Stimulated activated CD8-positive, alpha-beta memory T cell treated with anti-CD3 and anti-CD28 coated beads, Interleukin-7, amount 100 ng/mL, for 48 hours (primary cell): Measurements from ENCODE around the gene PMP22.
"Not testable (repeated sequence)": the region's sequence is repeated elsewhere in the genome, so short reads cannot be mapped to it uniquely, and the experiment has no call there.

Source experiments
- DNase-seq, 2 donors: peaks; one replicate each; pipeline ENCODE4 v3.0.0-alpha.2; 2020; ENCODE audit warnings: low read depth in 1 of 2; ENCODE audit errors: extremely low read depth in 1 of 2

Gene PMP22

DNA sequence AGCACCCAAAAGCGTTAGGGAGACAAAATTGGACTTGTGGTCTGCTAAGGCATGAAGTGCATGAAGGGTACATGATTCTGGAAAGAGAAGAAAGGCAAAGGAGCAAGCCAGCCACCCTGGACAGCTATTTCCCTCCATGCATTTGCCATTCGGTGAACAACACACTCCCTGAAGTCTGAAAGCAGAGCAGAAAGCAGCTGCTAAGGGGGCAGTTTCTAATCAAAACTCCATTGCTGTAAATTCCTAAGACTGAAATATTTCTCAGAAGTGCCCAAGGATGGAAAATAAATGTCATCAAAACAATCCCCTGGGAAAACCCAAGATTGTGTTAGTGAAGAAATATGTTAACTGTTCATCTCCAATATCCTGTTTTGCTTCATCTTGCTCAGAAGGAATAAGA, 44.3 kb downstream of the PMP22 start:
- DNase-seq, result no peak

DNA sequence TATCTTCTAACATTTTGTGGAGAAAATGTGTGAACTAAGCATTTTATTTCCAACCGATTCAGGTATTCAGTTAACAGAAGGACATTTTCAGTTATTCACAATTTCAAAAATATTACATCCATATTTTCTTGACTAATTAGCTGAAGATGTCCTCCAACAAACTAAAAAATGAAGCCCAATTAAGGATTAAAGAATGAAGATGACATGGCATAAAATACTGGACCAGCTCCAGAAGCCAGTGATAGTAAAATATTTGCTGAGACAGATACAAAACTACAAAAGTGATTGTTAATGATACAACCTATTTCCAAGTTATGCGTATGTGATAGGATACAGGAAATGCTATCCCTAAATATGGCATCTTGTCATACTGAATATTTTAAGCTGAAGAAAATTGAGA, 48.6 kb downstream of the PMP22 start:
- no peak for DNase-seq

DNA sequence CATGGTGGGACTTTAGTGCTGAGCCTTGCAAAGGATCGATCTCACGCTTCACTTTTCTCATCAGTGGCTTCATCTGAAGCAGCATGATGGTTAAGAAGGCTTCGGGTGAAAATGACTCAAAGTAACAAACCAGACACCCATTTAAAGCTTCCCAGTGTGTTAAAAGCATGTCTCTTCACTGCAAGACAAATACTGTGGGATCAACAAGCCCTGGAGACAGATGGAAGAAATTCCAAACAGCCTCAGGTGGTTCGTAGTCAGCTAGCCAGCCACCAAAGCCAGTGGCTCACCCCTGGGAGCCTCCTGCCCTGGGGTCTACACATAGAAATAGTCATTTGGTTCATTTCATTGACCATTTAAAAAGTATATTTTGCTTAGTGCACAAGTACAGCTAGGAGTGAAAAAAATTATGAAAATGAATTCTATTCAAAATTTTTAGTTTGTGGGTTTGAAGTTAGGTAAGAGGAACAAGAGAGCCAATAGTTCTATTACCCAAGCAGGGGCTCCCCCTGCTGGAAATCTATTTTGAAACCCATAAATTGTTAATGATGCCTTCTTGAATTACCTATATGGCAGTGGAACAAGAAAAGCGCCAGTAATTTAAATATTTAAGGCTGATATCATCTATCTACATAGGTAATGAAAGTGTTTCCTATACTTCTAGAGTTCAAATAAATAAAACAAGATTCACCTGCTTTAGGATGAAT, 51.6 kb downstream of the PMP22 start:
- no peak for DNase-seq

DNA sequence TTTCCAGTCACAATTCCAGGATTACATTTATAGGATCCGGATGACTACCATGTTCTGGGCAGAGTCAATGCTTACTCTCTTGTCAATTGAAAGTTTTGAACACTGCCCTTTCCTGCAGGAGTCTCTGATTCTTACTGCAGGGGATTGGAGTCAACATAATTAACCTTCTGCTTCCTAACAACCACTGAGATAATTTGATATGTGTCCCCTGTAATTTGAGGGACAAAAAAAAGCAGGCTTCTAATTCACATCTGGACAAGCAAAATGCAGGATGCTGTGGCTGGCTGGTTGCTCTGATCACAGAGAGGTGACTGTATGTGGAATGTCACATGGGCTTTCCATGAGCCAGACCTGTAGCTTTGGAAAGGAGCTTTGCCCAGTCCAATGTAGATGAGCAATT, 54.9 kb downstream of the PMP22 start:
- no peak for DNase-seq

DNA sequence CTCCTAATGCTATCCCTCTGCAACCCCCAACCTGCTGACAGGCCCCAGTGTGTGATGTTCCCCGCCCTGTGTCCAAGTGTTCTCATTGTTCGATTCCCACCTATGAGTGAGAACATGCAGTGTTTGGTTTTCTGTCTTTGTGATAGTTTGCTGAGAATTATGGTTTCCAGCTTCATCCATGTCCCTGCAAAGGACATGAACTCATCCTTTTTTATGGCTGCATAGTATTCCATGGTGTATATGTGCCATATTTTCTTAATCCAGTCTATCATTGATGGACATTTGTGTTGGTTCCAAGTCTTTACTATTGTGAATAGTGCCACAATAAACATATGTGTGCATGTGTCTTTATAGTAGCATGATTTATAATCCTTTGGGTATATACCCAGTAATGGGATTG, 62.1 kb downstream of the PMP22 start:
- not testable (repeated sequence) for DNase-seq

DNA sequence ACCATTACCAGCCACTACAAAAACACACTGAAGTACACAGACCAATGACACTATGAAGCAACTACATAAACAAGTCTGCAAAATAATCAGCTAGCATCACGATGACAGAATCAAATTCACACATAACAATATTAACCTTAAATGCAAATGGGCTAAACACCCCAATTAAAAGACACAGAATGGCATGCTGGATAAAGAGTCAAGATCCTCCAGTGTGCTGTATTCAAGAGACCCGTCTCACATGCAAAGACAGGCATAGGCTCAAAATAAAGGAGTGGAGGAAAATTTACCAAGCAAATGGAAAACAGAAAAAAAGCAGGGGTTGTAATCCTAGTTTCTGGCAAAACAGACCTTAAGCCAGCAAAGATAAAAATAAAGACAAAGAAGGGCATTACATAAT, 64.6 kb downstream of the PMP22 start:
- not testable (repeated sequence) for DNase-seq

DNA sequence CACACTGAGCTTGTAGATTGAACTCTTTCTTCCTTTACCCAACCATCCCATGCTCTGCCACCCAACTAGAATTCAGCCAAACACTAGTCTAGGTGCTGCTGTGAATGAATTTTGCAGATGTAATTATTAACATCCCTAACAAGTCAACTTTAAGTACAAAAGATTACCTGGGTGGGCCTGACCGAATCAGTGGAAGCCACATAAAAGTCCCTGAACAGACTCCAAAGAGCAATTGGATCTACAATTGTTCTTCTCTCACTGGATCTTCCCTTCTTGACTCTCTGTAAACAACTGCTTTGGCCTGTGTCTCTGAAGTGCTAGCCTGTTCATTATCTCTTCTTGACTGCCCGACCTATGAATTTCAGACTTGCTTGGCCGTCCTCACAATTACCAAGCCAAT, 67.9 kb downstream of the PMP22 start:
- no peak for DNase-seq

DNA sequence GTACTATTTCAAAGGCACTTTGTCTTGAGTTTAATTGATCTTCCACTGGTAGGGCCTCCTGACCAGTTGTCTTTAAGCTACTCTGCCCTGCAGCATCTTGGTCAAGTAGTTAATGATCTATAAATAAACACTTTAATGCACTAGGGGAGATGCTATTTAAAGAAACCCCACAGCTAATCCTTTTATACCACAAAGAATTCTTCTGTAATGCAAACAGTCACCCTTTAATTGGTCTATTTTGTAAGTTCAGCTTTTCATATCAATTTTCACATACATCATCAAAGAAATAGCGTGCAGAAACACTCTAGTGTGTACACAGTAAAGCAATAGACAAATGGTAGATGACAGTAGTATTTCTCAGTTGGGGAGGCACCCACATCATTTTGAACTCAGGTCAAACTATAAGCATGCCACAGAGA, 70.3 kb downstream of the PMP22 start:
- DNase-seq, result no peak

DNA sequence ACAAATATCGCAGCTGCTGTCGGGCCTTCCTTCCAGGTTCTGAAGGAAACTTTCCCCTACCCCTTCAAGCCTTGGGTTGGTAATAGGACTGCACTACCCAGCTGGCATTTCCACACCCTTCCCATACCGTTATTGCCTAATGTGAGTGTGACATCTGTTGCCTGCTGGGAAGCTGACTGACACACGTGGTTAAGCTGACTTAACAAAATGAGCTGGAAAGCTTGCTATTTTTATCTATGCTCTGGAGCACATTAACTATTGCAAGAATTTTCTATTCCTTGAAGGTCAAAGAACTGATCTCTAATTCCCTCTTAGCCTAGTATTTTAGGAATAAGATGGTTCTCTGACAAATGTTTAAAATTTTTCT, 79.5 kb downstream of the PMP22 start:
- no peak for DNase-seq

DNA sequence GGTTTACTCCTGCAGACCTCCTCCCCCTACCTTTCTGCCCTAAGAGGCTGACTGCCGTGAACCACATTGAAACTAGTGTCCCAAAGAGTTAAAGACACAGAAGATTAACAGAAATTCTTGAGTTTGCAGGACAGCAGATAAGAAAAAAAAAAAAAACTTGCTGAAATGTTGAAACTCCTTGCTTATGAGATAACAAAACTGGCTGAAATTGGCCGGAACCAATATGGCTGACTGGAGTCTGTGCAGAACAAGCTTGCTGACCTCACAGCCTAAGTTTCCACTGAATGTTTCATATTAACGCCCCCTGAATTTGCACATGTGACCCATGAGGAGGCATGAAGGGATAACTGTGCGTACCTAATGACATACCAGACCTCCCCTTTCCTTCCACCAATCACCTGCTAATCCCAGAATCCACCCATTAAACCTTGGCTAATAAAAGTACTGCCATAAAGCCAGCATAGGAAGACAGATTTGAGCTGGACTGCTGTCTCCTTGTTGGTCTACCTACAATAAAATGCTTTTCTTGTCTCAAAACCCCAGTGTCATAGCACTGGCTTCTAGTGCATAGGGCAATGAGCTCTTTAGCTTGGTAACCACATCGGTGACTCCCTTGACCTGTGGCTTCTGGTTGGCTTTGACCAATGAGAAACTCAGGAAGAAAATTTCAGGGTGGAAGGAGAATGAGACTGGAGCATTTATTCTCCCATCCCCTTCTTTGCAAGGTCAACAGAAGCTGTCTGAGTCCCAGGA, 80.1 kb downstream of the PMP22 start:
- DNase-seq, result no peak

DNA sequence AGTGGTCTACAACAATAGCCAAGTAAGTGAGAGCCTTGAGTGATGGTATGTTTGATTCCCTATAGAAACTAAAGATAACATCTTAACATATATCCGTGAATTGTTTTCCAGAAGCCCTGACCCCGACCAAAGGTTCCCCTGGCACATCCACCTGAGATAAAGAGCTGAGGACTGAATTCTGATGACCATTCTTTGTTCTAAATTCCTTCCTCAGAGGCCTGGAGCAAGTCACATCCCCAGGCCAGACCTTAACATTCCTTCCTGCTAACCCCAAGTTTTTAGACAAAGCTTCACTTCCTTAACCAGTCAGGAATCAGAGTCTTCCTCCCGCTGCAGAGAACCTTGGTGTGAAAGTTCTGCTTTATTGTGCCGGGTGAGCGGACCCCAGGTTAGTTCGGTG, 83.3 kb downstream of the PMP22 start:
- no peak for DNase-seq

DNA sequence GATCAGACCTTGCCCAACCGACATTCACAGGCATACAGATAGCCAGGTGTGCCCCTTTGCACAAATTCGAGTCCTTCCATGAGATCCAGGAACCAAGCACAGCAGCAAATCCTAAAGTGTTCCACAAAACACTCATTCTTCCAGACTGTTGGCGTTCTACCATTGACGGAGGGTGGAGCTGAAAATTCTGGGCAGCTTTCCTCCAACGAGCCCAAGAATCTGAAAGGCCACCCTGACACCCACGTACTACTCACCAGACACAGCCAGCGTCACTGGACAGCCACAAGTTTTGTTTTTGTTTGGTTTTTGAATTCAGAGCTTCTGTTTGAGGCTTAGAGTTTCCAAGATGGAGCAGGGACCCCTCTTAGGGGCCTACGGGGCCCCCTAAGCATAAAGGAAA, 83.8 kb downstream of the PMP22 start:
- DNase-seq, result no peak

DNA sequence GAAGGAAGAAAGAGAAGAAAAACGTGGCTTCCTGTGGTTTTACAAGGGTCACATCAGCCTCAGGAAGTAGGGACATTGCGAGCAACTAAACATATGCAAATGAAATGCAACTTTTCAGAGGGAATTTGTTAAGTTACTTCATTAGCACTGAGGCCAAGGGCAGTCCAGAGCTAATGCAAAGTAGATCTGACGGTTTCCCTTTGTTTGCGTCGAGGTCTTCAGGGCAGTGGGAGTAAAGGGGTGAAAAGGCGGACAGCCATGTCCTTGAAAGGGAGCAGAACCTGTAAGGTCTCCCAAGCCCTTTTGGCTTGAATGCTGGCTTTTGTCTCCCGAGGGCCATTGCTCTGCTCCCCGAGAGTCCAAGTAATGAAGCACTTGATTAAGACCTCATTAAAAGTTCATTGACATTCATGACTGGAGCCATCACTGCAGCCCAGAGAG, 85.0 kb downstream of the PMP22 start:
- DNase-seq, result no peak
